Stimulated activated naive CD4-positive, alpha-beta T cell (primary cell): ENCODE data around the gene ZFAND3.
A peak's percentile ranks its signal among the peaks of the same experiment; 100 is the strongest.

Experiments
- DNase-seq, 6 experiments: peaks; one replicate each; lab custom pipeline; 2025; lab: John Stamatoyannopoulos, UW

Gene ZFAND3

GRCh38 chr6:37819177-37819801 lies at the start of gene ZFAND3:
Gene ZFAND3, plus strand, starts transcription at chr6:37819727. Its CDS starts 219 bp downstream, at chr6:37819946.
- peak; percentile 87 to 98 (median 94) for DNase-seq

- no peak for DNase-seq
Observed at GRCh38 chr6:37774028-37774680, 45.4 kb upstream of the ZFAND3 start.

GRCh38 chr6:37776566-37776965 lies 43.0 kb upstream of the ZFAND3 start:
- no peak for DNase-seq

- DNase-seq = no peak
Observed at GRCh38 chr6:37777272-37777834, 42.2 kb upstream of the ZFAND3 start.

- DNase-seq = no peak
Observed at GRCh38 chr6:37779111-37779800, 40.3 kb upstream of the ZFAND3 start.

GRCh38 chr6:37779902-37780628 lies 39.5 kb upstream of the ZFAND3 start:
- DNase-seq = no peak

GRCh38 chr6:37781788-37782187 lies 37.7 kb upstream of the ZFAND3 start:
- no peak for DNase-seq

- DNase-seq = peak in 2 of 6 experiments; percentile 4 to 14
Observed at GRCh38 chr6:37783025-37783855, 36.3 kb upstream of the ZFAND3 start.

GRCh38 chr6:37783856-37784584 lies 35.5 kb upstream of the ZFAND3 start:
- DNase-seq = peak in 1 of 6 experiments; percentile 24

- DNase-seq = no peak
Observed at GRCh38 chr6:37784585-37784967, 35.0 kb upstream of the ZFAND3 start.

GRCh38 chr6:37785002-37785662 lies 34.4 kb upstream of the ZFAND3 start:
- DNase-seq = no peak

- DNase-seq = no peak
Observed at GRCh38 chr6:37785663-37786270, 33.8 kb upstream of the ZFAND3 start.

GRCh38 chr6:37787216-37787615 lies 32.3 kb upstream of the ZFAND3 start:
- no peak for DNase-seq

GRCh38 chr6:37788259-37788658 lies 31.3 kb upstream of the ZFAND3 start:
- DNase-seq = no peak

- DNase-seq = peak; percentile 17 to 57 (median 52)
Observed at GRCh38 chr6:37791156-37791919, 28.2 kb upstream of the ZFAND3 start.

- no peak for DNase-seq
Observed at GRCh38 chr6:37792457-37793033, 27.0 kb upstream of the ZFAND3 start.

- no peak for DNase-seq
Observed at GRCh38 chr6:37793067-37793466, 26.5 kb upstream of the ZFAND3 start.

GRCh38 chr6:37794825-37795224 lies 24.7 kb upstream of the ZFAND3 start:
- no peak for DNase-seq
